Stomach (tissue), 9 donors: ENCODE measurements around the gene SNX30. TPM values are rescaled to one million over a fixed set of nuclear protein-coding genes. Genes with fewer than 3 reads are reported as not detected.

ENCODE experiments used
- DNase-seq, 2 donors: peaks; one replicate each; pipeline versions ENCODE4 v3.0.0 to v3.0.0-alpha.2; 2013 to 2019
- H3K27ac ChIP-seq, 5 donors: fragments of 200-600 bp in 4 of 5; sonication (generic) in 4 of 5; one replicate each; pipeline ENCODE4 v1.5.1; 2013 to 2019; ENCODE audit warnings: mild to moderate bottlenecking in 1 of 5, moderate library complexity in 1 of 5
- H3K27me3 ChIP-seq, 3 donors: fragments of 200-600 bp; sonication (generic); one replicate each; pipeline ENCODE4 v1.5.1; 2017 to 2019; ENCODE audit warnings: mixed run types in 1 of 3
- H3K36me3 ChIP-seq, 4 donors: fragments of 200-600 bp; sonication (generic); 1 replicate in 3 of 4; 2 replicates in 1 of 4; pipeline ENCODE4 v1.5.1; 2016 to 2019
- H3K4me1 ChIP-seq, 4 donors: fragments of 200-600 bp; sonication (generic); one replicate each; pipeline ENCODE4 v1.5.1; 2016 to 2019
- H3K4me3 ChIP-seq, 4 donors: fragments of 200-600 bp; sonication (generic) in 3 of 4; one replicate each; pipeline ENCODE4 v1.5.1; 2016 to 2019; ENCODE audit warnings: mild to moderate bottlenecking in 1 of 4
- H3K9me3 ChIP-seq, 4 donors: fragments of 200-600 bp; sonication (generic); one replicate each; pipeline ENCODE4 v1.5.1; 2016 to 2019
- CTCF ChIP-seq, 7 experiments: fragments of 450-650 bp in 4 of 7; fragments of 200-600 bp in 3 of 7; sonication (generic) in 3 of 7; IDR thresholded peaks; one replicate each; pipeline ENCODE4 v1.5.1; 2016 to 2019; ENCODE audit warnings: antibody characterized with exemption in 7 of 7, control low read depth in 2 of 7, mild to moderate bottlenecking in 1 of 7
- EP300 ChIP-seq: sonication (generic); formaldehyde crosslinking; IDR thresholded peaks from one replicate; pipeline ENCODE4 v1.6.1; 2017; ENCODE audit warnings: antibody characterized with exemption
- POLR2A ChIP-seq, 4 donors: fragments of 450-650 bp; IDR thresholded peaks; one replicate each; pipeline ENCODE4 v1.6.1; 2016; ENCODE audit warnings: antibody characterized with exemption in 4 of 4, control low read depth in 2 of 4, mild to moderate bottlenecking in 1 of 4, moderate library complexity in 1 of 4
- POLR2AphosphoS5 ChIP-seq, 3 donors: sonication (generic); formaldehyde crosslinking; IDR thresholded peaks; one replicate each; pipeline ENCODE4 v1.6.1; 2016; ENCODE audit warnings: antibody characterized with exemption in 3 of 3
- WGBS, 5 donors: extraction: QIAGEN DNeasy Blood & Tissue Kit in 3 of 5; methylation state at CpG; one replicate each; pipeline versions ENCODE4 v1.1.5 to v1.1.7; 2013 to 2018; 5-methylcytosine and 5-hydroxymethylcytosine counted together
- intact Hi-C: fragments of 100-400 bp; cut with DNase I; formaldehyde crosslinking; loops from one replicate; pipeline ENCODE4 v1.15.1; 2023; ENCODE audit warnings: low total_unique reads
- polyA plus RNA-seq, 3 donors: library from polyadenylated mRNA; stranded (reverse); fragments of 200-250 nt; gene quantifications; one replicate each; pipeline ENCODE4 v1.2.3, GENCODE V29; 2013
- total RNA-seq, 5 donors: library from RNA; depleted of rRNA; stranded (reverse); fragments of >200 nt; gene quantifications; one replicate each; pipeline versions ENCODE4 v1.1.0 to v1.2.3, GENCODE V29; 2014 to 2016
- donor health status: healthy with polysubstance abuse.
- donor health status: Bipolar disorder and iron deficiency.
- donor health status: healthy.

SNX30 gene
- total and polyA plus RNA-seq, 8 donors = 1.2 to 37.1 (median 5.3) TPM

- no peak overlapping the region for H3K27ac ChIP-seq
- WGBS, 5 donors = 70 to 85% (median 80%) methylated on average over 4 of the region's 4 CpGs
- no peak overlapping the region for H3K4me3 ChIP-seq
- H3K9me3 ChIP-seq = no peaks in the 10 kb centered on the region
- peaks cover 0 to 3% (median under 1%) of the 10 kb centered on the region in 4 donors for H3K4me1 ChIP-seq
- no peak for DNase-seq
- intact Hi-C loops = no loop called here
- H3K27me3 ChIP-seq = no peaks in the 10 kb centered on the region
- TF ChIP-seq CTCF (IDR thresholded peaks at IDR 0.05) (no peak), EP300 (no peak)
- no peaks in the 10 kb centered on the region for H3K36me3 ChIP-seq
Observed at GRCh38 chr9:112744177-112744576, 6.4 kb upstream of the SNX30 start.

GRCh38 chr9:112747094-112747493 lies 3.5 kb upstream of the SNX30 start:
- WGBS, 5 donors = 80 to 85% (median 83%) methylated on average over 7 of the region's 7 CpGs
- intact Hi-C loops = no loop called here

GRCh38 chr9:112750764-112751055 lies 150 bp downstream of the SNX30 start:
- H3K27me3 ChIP-seq = no peaks in the 10 kb centered on the region
- no peaks in the 10 kb centered on the region for H3K9me3 ChIP-seq
- intact Hi-C loops = no loop called here
- no peak for DNase-seq
- H3K4me3 ChIP-seq = peak overlapping the region; percentile 98 to 99 (median 98)
- no peaks in the 10 kb centered on the region for H3K36me3 ChIP-seq
- TF ChIP-seq POLR2A (IDR thresholded peaks at IDR 0.05) (no peak), POLR2AphosphoS5 (IDR thresholded peaks at IDR 0.05) (no peak), EP300 (no peak), CTCF (IDR thresholded peaks at IDR 0.05) (no peak)
- WGBS, 5 donors = 1% methylated on average over 27 to 50 of the region's 50 CpGs; no CpG with 5 or more reads in 1 of the 5 donors
- H3K4me1 ChIP-seq = peaks cover 32 to 58% (median 56%) of the 10 kb centered on the region in 4 donors
- peak overlapping the region; percentile 64 to 92 (median 81) for H3K27ac ChIP-seq

More at GRCh38 chr9:112747094-112747493, 3.5 kb upstream of the SNX30 start:
- Histone ChIP-seq H3K4me1 (peaks cover 8 to 25% (median 21%) of the 10 kb centered on the region in 4 donors), H3K9me3 (no peaks in the 10 kb centered on the region), H3K36me3 (no peaks in the 10 kb centered on the region), H3K4me3 (no peak overlapping the region), H3K27ac (peak overlapping the region in 2 of 5 donors; percentile 15 to 42), H3K27me3 (no peaks in the 10 kb centered on the region)
- no peak for TF ChIP-seq EP300
- TF ChIP-seq POLR2A (IDR thresholded peaks at IDR 0.05) = no peak
- TF ChIP-seq POLR2AphosphoS5 (IDR thresholded peaks at IDR 0.05) = no peak
- no peak for TF ChIP-seq CTCF (IDR thresholded peaks at IDR 0.05)
- peak in 1 of 2 donors; percentile 19 for DNase-seq

GRCh38 chr9:112751056-112751795 lies 666 bp downstream of the SNX30 start:
- no peak for TF ChIP-seq POLR2A (IDR thresholded peaks at IDR 0.05)
- TF ChIP-seq EP300 = no peak
- TF ChIP-seq CTCF (IDR thresholded peaks at IDR 0.05) = no peak
- no peak for TF ChIP-seq POLR2AphosphoS5 (IDR thresholded peaks at IDR 0.05)
- WGBS, 5 donors = 0 to 2% (median 1%) methylated on average over 15 to 49 of the region's 49 CpGs

More at GRCh38 chr9:112751056-112751795, 666 bp downstream of the SNX30 start:
- H3K4me1 ChIP-seq = peaks cover 37 to 63% (median 59%) of the 10 kb centered on the region in 4 donors
- no peaks in the 10 kb centered on the region for H3K9me3 ChIP-seq
- H3K36me3 ChIP-seq = no peaks in the 10 kb centered on the region
- peak; percentile 46 to 75 for DNase-seq
- H3K4me3 ChIP-seq = peak overlapping the region; percentile 98 to 99 (median 98)
- peak overlapping the region; percentile 64 to 92 (median 81) for H3K27ac ChIP-seq
- no peaks in the 10 kb centered on the region for H3K27me3 ChIP-seq
- intact Hi-C loops = no loop called here
